Hematopoietic multipotent progenitor cell (in vitro differentiated cells): ENCODE results near the gene OR1F1. TPM values are rescaled to one million over a fixed set of nuclear protein-coding genes. Genes with fewer than 3 reads are reported as not detected.
A peak's percentile ranks its signal among the peaks of the same experiment; 100 is the strongest.
"Not testable (repeated sequence)": the region's sequence is repeated elsewhere in the genome, so short reads cannot be mapped to it uniquely, and the experiment has no call there.

ENCODE experiments used
- DNase-seq, 3 donors: peaks; one replicate each; pipeline ENCODE4 v3.0.0-alpha.2; 2011 to 2015; ENCODE audit warnings: low read depth in 2 of 3, low spot score in 2 of 3
- total RNA-seq: library from RNA; depleted of rRNA; stranded (reverse); fragments of >200 nt; gene quantifications from one replicate; pipeline ENCODE4 v1.2.3, GENCODE V29; 2012

OR1F1 gene
- total RNA-seq, 1 donor: not detected

- DNase-seq: no peak
Measured at GRCh38 chr16:3195975-3196374, 8.0 kb downstream of the OR1F1 start.

DNA sequence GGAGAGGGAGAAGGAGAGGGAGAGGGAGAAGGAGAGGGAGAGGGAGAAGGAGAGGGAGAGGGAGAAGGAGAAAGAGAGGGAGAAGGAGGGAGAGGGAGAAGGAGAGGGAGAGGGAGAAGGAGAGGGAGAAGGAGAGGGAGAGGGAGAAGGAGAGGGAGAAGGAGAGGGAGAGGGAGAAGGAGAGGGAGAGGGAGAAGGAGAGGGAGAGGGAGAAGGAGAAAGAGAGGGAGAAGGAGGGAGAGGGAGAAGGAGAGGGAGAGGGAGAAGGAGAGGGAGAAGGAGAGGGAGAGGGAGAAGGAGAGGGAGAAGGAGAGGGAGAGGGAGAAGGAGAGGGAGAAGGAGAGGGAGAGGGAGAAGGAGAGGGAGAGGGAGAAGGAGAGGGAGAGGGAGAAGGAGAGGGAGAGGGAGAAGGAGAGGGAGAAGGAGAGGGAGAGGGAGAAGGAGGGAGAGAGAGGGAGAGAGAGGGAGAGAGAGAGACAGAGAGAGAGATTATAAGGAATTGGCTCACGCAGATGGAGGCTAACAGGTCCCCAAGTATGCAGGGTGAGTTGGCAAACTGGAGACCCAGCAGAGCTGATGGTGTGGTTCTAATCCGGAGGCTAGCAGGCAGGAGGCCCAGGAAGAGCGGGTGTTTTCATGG is 9.8 kb downstream of the OR1F1 start:
- not testable (repeated sequence) for DNase-seq

DNA sequence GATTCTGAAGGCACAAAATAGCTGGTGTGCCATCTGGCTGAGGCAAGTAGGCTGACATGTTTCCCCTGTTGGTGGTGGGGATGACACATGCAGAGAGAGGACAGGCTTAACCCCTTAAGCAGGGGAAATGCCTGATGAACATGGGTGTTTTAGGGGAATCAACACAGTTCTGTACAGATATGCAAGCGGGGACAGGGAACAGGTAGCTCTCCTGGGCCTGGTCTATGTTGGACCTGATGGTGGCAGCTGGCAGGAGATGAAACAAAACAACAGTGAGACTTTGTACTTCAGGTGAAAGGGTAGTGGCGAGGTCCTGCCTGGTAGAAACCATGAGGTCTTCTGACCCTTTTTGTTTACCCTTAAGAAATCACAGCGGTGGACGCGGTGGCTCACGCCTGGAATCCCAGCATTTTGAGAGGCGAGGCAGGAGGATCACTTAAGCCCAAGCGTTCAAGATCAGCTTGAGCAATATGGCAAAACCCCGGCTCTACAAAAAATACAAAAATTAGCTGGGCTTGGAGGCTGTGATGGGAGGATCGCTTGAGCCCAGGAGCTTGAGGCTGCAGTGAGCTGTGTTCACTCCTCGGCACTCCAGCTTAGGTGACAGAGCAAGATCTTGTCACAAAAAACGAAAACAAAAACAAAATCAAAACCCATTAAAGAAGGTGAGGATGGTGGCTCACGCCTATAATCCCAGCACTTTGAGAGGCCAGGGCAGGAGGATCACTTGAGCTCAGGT is 10.5 kb downstream of the OR1F1 start:
- no peak for DNase-seq

DNA sequence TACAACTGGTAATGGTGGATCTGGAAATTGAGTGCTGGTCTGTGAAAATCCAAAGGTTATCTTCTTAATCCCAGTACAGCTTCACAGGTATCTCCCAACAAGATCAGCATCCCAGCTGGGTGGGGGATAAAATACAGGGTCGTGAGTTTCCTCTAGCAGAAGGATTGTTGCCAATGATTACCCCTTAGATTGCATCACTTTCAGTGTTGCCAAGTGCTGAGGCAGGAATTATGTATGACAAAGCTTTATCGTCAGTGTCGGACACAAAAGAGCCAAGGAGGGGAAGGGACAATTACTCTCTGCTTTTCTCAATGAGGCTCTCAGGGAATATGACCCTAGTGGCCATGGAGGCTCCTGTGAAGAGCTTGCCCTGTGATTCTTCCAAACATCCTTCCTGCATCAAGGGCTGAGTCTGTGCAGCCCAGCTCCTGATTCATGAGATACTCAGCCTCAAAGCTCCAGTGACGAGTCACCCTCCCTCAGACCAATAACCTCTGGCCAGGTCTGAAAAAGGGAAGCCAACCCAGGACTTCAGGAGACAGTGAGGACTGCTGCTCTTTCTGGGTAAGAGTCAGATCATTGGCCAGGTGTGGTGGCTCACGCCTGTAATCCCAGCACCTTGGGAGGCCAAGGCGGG is 15.0 kb downstream of the OR1F1 start:
- DNase-seq: no peak

GRCh38 chr16:3205939-3206338 is 17.9 kb downstream of the OR1F1 start:
- not testable (repeated sequence) for DNase-seq

GRCh38 chr16:3207086-3207953 is 19.3 kb downstream of the OR1F1 start:
- DNase-seq: no peak

GRCh38 chr16:3212006-3212405 is 24.0 kb downstream of the OR1F1 start:
- no peak for DNase-seq

DNA sequence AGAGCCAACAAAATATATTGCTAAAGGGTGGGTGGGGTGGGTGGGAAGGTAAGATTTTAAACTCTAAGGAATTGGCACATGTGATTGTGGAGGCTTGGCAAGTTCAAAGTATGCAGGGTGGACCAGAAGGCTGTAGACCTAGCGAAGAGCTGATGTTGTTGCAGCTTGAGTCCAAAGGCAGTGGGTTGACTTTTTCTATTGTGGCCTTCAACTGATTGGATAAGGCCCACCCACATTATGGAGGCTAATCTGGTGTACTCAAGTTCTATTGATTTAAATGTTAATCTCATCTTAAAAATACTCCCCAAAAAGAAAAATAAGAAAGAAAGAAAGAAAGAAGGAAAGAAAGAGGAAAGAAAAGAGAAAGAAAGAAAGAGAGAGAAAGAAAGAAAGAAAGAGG is 24.6 kb downstream of the OR1F1 start:
- no peak for DNase-seq

DNA sequence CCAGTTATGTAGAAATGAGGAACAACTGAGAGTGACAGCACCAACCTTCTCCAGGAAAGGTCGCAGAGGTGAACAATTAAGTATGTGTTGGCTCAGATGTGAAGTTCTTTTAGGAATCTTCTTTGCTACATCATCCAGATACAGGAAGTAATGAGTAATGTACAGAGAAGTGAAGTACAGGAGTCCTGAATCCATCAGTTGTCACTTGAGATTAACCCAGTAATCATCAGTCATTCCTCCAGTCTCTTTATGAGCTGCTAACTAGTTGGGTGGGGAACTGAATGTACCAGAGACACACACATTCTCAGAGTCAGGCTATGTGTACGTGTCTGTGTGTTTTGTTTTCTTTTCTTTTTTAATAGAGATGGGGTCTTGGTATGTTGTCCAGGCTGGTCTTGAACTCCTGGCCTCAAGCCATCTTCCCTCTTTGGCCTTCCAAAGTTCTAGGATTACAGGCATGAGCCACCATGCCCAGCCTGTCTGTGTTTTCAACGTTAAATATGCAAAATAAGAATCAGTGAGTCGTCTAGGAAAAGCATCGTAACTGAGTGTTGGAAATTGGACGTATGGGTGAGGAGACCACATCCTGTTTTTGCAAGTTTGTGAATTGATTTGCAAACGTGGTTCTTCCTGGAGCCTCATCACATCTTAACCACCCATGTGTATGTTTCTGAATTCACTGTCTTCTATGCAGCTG is 27.0 kb downstream of the OR1F1 start:
- peak in 1 of 3 donors; percentile 22 for DNase-seq

DNA sequence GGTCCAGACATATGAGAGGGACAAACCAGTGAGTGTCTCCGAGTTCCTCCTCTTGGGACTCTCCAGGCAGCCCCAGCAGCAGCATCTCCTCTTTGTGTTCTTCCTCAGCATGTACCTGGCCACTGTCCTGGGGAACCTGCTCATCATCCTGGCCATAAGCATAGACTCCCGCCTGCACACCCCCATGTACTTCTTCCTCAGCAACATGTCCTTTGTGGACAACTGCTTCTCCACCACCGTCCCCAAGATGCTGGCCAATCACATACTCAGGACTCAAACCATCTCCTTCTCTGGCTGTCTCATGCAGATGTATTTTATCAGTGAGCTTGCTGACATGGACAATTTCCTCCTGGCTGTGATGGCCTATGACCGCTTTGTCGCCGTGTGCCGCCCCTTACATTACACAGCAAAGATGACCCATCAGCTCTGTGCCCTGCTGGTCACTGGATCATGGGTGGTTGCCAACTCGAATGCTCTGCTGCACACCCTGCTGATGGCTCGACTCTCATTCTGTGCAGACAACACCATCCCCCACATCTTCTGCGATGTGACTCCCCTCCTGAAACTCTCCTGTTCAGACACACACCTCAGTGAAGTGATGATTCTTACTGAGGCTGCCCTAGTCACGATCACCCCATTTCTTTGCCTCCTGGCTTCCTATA is 27.7 kb downstream of the OR1F1 start:
- no peak for DNase-seq

GRCh38 chr16:3216263-3216640 is 28.2 kb downstream of the OR1F1 start:
- DNase-seq: no peak

DNA sequence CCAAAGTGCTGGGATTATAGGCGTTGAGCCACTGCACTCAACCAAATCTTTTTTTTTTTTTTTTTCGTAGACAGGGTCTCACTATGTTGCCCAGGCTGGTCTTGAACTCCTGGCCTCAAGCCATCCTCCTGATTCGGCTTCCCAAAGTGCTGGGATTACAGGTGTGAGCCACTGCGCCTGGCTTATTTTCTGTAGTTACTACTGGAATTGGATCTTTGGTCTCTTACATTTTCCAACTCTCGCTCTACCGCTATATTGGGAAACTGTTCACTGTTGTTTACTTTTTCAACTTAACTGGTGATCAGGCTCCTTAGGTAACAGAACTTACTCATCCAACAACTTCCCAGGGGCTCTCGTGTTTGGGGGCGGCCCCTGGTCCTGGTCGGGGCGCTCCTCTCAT is 32.8 kb downstream of the OR1F1 start:
- DNase-seq: no peak

DNA sequence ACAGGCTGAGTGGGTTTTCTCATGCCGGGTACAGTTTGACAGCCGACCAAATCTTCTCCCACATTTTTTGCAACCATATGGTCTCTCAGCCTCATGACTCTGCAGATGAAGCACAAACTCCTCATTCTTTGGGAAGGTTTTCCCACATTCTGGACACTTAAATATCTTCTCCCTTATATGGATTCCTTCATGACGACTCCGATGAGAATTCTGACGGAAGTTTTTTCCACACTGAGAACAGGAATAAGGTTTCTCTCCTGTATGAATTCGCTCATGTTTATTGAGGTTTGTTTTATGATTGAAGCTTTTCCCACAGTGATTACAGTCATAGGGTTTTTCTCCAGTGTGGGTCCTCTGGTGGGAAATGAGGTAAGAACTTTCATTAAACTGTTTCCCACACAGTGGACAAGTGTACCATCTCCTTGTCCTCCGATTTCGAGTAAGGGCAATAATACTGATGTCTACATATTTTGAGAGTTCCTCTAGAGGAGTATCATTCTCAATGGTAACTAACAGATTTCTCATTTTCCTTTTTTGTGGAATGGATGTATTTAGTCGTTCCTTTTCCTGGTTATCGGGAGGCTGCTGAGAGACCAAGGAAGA is 36.0 kb downstream of the OR1F1 start:
- DNase-seq: peak in 1 of 3 donors; percentile 24

GRCh38 chr16:3234543-3234856 is 46.5 kb downstream of the OR1F1 start:
- no peak for DNase-seq

- DNase-seq: peak; percentile 94 to 97 (median 95)
Measured at GRCh38 chr16:3234857-3235561, 47.0 kb downstream of the OR1F1 start, which contains the start of gene ZNF200. Gene ZNF200, minus strand, starts transcription at chr16:3235158. Its CDS starts 1,403 bp downstream, at chr16:3233755.

- peak in 2 of 3 donors; percentile 31 to 63 for DNase-seq
Measured at GRCh38 chr16:3235856-3236669, 48.1 kb downstream of the OR1F1 start.

DNA sequence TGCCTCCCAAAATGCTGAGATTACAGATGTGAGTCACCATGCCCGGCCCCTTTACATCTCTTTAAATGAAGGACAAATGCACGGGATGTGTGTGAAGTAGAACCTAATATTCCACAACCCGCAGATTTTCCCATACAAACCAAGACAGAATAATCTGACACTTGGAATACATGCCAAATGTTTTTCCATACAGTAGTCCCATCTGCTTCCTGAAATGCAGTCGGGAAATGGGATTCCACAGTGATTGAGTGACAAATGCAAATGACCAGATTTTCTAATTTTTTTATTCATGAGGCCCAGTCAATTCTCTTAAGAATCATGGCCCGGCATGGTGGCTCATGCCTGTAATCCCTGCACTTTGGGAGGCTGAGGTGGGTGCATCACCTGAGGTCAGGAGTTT is 53.8 kb downstream of the OR1F1 start:
- DNase-seq: no peak

DNA sequence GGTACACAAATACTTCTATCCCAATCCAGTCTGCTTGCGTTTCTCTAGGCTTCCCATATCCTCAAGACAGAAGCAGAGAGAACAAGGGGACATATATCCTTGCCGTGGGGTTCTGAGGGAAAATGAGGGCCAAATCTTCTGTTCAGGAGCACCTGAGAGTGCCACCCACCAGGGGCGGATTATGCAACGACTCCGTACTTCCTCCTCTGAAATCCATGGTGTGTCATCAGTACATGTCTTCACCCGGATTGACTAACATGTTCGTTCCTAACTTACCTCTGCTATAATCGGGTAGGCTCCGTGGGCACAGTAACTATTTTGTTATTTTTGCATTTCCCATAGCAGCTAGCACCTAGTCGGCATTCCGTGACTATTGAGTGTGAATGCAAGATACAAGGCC is 54.7 kb downstream of the OR1F1 start:
- no peak for DNase-seq
